Measurements from ENCODE around the gene TBC1D13. TPM values are rescaled to one million over a fixed set of nuclear protein-coding genes. Genes with fewer than 3 reads are reported as not detected.

The TBC1D13 gene
- total and polyA plus RNA-seq, 2 donors from 2014 or later, result 29.0 to 38.5 TPM

GRCh38 chr9:128822407-128823042 lies 35.5 kb downstream of the TBC1D13 start:
- H3K27ac ChIP-seq (ENCODE audit: low read depth in 2 of 2, low read length in 2 of 2), result no peak overlapping the region
- intact Hi-C loops (cut with DNase I), result no loop called here
- H3K9ac ChIP-seq (ENCODE audit: low read length in 3 of 3), result no peak overlapping the region
- H3K4me3 ChIP-seq (ENCODE audit: low read length in 3 of 3), result no peak overlapping the region
- no peak for DNase-seq
- TF ChIP-seq CTCF (IDR thresholded peaks at IDR 0.05; ENCODE audit: borderline replicate concordance, extremely low read depth, insufficient read depth), result no peak
- peaks cover 0 to 36% (median 10%) of the 10 kb centered on the region in 3 donors for H3K36me3 ChIP-seq (ENCODE audit: control insufficient read depth in 2 of 3, insufficient read depth in 3 of 3, low read length in 3 of 3)
- no peak for FAIRE-seq
- H3K9me3 ChIP-seq (ENCODE audit: control insufficient read depth in 2 of 3, insufficient read depth in 1 of 3, low read length in 3 of 3), result no peaks in the 10 kb centered on the region
- peaks cover 0 to 12% (median 4%) of the 10 kb centered on the region in 3 donors for H3K4me1 ChIP-seq (ENCODE audit: control insufficient read depth in 2 of 3, insufficient read depth in 2 of 3, low read depth in 1 of 3, low read length in 3 of 3)
- H3K27me3 ChIP-seq (ENCODE audit: control insufficient read depth, insufficient read depth, low read length), result no peaks in the 10 kb centered on the region

DNA sequence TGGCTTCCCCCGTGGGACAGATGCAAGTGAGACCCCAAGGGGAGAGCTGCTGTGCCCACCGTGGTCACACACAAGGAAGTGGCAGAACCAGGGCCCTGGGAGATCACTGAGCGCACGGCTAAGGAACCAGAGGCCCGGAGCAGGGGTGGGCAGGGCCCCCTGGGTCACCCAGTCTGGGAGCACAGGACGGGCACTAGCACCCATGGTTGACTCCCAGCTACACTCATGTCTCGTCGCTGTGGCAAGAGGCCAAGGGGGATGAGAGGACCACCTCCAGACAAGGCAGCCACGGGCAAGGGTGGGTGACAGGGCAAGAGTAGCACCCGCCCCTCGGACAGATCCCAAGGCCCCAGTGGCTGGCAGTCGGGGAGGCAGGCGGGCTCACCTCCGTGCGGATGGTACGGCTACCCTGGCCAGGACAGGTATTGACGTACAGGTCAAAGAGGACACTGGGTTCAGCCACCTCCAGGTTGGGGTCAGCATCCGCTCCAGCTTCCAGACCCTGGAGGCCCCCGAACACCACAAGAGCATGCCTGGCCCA lies 36.4 kb downstream of the TBC1D13 start:
- DNase-seq, result peak in 1 of 5 donors; percentile 74
- no peak for FAIRE-seq
- TF ChIP-seq CTCF (IDR thresholded peaks at IDR 0.05; ENCODE audit: borderline replicate concordance, extremely low read depth, insufficient read depth), result no peak
- Histone ChIP-seq H3K9me3 (ENCODE audit: control insufficient read depth in 2 of 3, insufficient read depth in 1 of 3, low read length in 3 of 3) (no peaks in the 10 kb centered on the region), H3K9ac (ENCODE audit: low read length in 3 of 3) (no peak overlapping the region), H3K36me3 (ENCODE audit: control insufficient read depth in 2 of 3, insufficient read depth in 3 of 3, low read length in 3 of 3) (peaks cover 0 to 36% (median 10%) of the 10 kb centered on the region in 3 donors), H3K4me1 (ENCODE audit: control insufficient read depth in 2 of 3, insufficient read depth in 2 of 3, low read depth in 1 of 3, low read length in 3 of 3) (peaks cover 0 to 12% (median 4%) of the 10 kb centered on the region in 3 donors), H3K27ac (ENCODE audit: low read depth in 2 of 2, low read length in 2 of 2) (no peak overlapping the region), H3K4me3 (ENCODE audit: low read length in 3 of 3) (no peak overlapping the region), H3K27me3 (ENCODE audit: control insufficient read depth, insufficient read depth, low read length) (no peaks in the 10 kb centered on the region)
- intact Hi-C loops (cut with DNase I), result no loop called here

DNA sequence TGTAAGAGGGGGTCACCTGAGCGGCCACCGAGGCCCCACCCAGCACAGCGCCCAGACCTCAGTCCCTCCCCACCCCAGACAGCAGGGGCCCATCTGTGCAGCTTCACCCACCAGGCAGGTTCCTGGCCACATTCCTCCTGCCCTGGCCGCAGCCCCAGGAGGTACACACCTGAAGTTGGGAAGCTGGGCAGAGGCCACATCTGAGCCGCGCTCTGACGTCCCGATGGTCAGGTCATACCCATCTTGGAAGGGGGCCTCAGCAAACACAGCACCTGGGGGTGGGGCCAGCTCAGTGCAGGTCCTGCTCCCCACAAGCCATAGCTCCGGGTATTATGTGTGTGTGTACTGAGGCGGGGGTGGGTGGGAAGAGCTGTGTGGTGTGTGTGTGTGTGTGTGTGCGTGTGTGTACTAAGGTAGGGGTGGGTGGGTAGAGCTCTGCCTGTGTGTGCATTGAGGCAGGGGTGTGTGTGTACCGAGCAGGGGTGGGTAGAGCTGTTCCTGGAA lies 36.9 kb downstream of the TBC1D13 start:
- Histone ChIP-seq H3K36me3 (ENCODE audit: control insufficient read depth in 2 of 3, insufficient read depth in 3 of 3, low read length in 3 of 3) (peaks cover 0 to 36% (median 10%) of the 10 kb centered on the region in 3 donors), H3K9me3 (ENCODE audit: control insufficient read depth in 2 of 3, insufficient read depth in 1 of 3, low read length in 3 of 3) (no peaks in the 10 kb centered on the region), H3K9ac (ENCODE audit: low read length in 3 of 3) (no peak overlapping the region), H3K27ac (ENCODE audit: low read depth in 2 of 2, low read length in 2 of 2) (no peak overlapping the region), H3K4me1 (ENCODE audit: control insufficient read depth in 2 of 3, insufficient read depth in 2 of 3, low read depth in 1 of 3, low read length in 3 of 3) (peaks cover 0 to 15% (median 9%) of the 10 kb centered on the region in 3 donors), H3K27me3 (ENCODE audit: control insufficient read depth, insufficient read depth, low read length) (no peaks in the 10 kb centered on the region), H3K4me3 (ENCODE audit: low read length in 3 of 3) (no peak overlapping the region)
- intact Hi-C loops (cut with DNase I), result no loop called here
- DNase-seq (no peak), FAIRE-seq (no peak)
- no peak for TF ChIP-seq CTCF (IDR thresholded peaks at IDR 0.05; ENCODE audit: borderline replicate concordance, extremely low read depth, insufficient read depth)
